Raji (cell line): ENCODE measurements around the gene RPS13.

Experiments used
- POLR2A ChIP-seq: IDR thresholded peaks from 2 replicates; pipeline ENCODE4 v1.6.1; 2011; ENCODE audit warnings: low read depth, low read length, control low read depth; ENCODE audit not compliant: insufficient read depth

The RPS13 gene

GRCh38 chr11:17077520-17078401 lies at the start of gene RPS13:
Gene RPS13 (minus strand): TSS chr11:17077667. CDS start chr11:17077641, 26 bp downstream.
- peak; percentile 89 for TF ChIP-seq POLR2A

DNA sequence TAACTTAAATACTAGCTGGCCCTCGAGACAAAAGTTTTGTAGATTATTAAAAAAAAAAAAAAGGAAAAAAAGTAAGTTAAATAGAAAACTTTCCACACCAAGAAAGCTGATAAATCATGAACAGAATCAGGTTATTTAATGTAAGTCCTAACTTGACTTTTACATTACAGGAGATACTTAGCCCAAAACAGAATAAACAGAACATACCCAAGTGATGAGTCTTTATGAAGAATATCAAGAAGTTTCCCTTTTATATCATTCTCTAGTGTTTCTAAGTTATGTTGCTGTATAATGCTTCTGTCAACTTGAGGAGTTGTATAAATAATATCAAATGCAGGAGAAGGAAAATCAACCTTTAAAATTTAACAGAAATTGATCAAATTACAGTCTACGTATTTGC lies 44.5 kb upstream of the RPS13 start:
- no peak for TF ChIP-seq POLR2A

DNA sequence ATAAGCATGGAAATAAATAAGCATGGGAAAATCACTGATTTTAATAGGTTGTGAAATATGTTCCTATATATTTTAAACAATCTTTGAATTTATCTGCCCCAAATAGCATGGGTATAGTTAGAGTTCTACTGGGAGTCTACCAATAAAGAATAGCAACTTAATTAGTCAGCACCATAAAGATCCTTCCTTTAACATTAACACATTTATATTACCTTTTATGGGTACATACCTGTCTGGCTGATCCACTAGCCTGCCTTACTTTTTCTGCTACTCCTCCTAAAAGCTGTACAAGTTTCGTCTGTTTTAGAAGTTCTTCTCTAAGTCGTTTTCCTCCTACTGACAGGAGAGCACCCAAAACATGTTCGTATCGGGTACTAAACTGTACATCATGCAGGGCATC lies 39.8 kb upstream of the RPS13 start:
- TF ChIP-seq POLR2A = no peak

- no peak for TF ChIP-seq POLR2A
Measured at GRCh38 chr11:17116117-17116516, 38.6 kb upstream of the RPS13 start.

- no peak for TF ChIP-seq POLR2A
Measured at GRCh38 chr11:17102462-17102861, 25.0 kb upstream of the RPS13 start.

DNA sequence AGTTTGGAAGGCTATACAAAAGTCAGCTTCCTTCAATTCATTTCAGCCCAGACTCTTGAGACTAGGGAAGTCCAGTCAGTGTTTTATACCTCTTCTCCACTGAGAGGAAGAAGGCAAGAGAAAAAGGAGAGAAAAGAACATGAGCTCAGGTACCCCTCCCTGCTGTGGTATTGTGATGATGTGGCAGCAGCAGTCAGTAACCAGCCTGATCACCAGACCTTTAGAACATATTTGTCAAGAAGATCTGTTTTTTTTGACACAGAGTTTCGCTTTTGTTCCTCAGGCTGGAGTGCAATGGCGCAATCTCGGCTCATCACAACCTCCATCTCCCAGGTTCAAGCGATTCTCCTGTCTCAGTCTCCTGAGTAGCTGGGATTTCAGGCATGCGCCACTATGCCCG lies 21.2 kb upstream of the RPS13 start:
- TF ChIP-seq POLR2A = no peak

DNA sequence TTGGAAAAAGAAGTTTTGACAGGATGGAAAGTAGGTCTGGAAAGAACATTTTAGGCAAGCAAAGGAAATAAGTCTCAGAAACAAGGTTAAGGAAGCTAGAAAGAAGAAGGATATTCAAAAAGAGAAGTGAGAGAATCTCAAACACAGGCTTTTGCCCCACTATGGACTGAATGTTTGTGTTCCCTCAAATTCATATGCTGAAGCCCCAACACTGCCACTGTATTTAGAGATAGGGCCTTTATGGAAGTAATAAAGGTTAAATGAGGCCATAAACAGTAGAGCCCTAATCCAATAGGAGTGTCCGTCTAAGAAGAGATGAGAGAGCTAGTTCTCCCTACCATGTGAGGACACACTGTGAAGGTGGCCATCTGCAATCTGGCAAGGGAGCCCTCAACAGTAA lies 20.6 kb upstream of the RPS13 start:
- no peak for TF ChIP-seq POLR2A

DNA sequence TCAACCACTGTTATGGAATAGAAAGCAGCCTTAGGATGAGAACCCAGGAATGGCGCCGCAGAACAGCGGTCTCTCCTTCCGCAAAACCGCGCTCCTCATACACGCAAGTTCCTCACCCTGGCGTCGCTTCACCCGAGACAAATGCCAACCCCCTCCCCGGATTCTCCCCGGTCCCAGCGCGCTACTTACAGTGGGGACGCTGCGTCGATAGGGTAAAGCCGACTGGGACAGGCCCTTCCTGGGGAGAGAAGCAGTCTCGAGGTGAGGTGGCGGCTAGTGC lies 287 bp downstream of the RPS13 start:
- no peak for TF ChIP-seq POLR2A

GRCh38 chr11:17076517-17077239 lies 789 bp downstream of the RPS13 start:
- TF ChIP-seq POLR2A = no peak

- TF ChIP-seq POLR2A = no peak
Measured at GRCh38 chr11:17075506-17075905, 2.0 kb downstream of the RPS13 start.

GRCh38 chr11:17073370-17074027 lies 4.0 kb downstream of the RPS13 start:
- TF ChIP-seq POLR2A = no peak

- no peak for TF ChIP-seq POLR2A
Measured at GRCh38 chr11:17067417-17067816, 10.1 kb downstream of the RPS13 start.

DNA sequence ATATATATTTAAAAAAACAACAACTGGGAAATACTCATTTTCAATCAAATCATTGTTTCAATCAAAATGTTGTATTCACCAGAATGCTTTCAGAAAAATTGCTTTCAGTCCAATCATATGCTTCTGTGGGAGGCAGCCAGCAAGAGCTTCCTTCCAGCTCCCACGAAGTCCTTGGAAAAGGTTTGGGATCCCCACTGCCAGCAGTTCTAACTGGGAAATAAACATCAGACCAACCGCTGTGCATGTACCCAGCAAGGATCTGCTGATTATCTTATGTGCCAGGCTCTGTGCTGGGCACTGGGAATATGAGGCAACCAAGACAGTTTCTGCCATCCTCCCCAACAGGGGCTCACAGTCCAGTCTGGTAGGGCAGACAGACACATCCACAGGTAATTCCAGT lies 10.8 kb downstream of the RPS13 start:
- no peak for TF ChIP-seq POLR2A

- TF ChIP-seq POLR2A = no peak
Measured at GRCh38 chr11:17063171-17064002, 14.1 kb downstream of the RPS13 start.

GRCh38 chr11:17046690-17047089 lies 30.8 kb downstream of the RPS13 start:
- no peak for TF ChIP-seq POLR2A
